OCI-LY1 (cell line): ENCODE measurements around the gene CTIF.

Experiments
- H2AFZ ChIP-seq: fragments of 200-600 bp; sonication (generic), shearing (Covaris generic); 2 replicates; pipeline ENCODE4 v1.6.0; 2014; ENCODE audit warnings: antibody characterized with exemption, mild to moderate bottlenecking, low read length
- H3F3A ChIP-seq: fragments of 200-600 bp; sonication (generic), shearing (Covaris generic); 2 replicates; pipeline ENCODE4 v1.6.0; 2014; ENCODE audit warnings: mild to moderate bottlenecking, antibody characterized with exemption, low read length, moderate library complexity; ENCODE audit not compliant: insufficient read depth
- H3K27ac ChIP-seq: fragments of 200-600 bp; sonication (generic); 2 replicates; pipeline ENCODE4 v1.5.1; 2014; ENCODE audit warnings: low read length, mixed run types, mild to moderate bottlenecking, low read depth; ENCODE audit not compliant: poor library complexity, severe bottlenecking
- H3K27me3 ChIP-seq: fragments of 200-600 bp; sonication (generic); 2 replicates; pipeline ENCODE4 v1.6.0; 2014; ENCODE audit warnings: antibody characterized with exemption, mild to moderate bottlenecking, low read length, moderate library complexity; ENCODE audit not compliant: insufficient read depth
- H3K36me3 ChIP-seq: fragments of 200-600 bp; sonication (generic); 2 replicates; pipeline ENCODE4 v1.6.1; 2014; ENCODE audit warnings: mild to moderate bottlenecking, antibody characterized with exemption, low read length, moderate library complexity, mixed read lengths; ENCODE audit not compliant: insufficient read depth
- H3K4me1 ChIP-seq: fragments of 200-600 bp; sonication (generic); 2 replicates; pipeline ENCODE4 v1.5.1; 2014; ENCODE audit warnings: mild to moderate bottlenecking, low read length, moderate library complexity; ENCODE audit not compliant: insufficient read depth, severe bottlenecking
- H3K4me2 ChIP-seq: fragments of 200-600 bp; sonication (generic), shearing (Covaris generic); 2 replicates; pipeline ENCODE4 v1.6.1; 2014; ENCODE audit warnings: low read length
- H3K4me3 ChIP-seq: fragments of 200-600 bp; sonication (generic); 2 replicates; pipeline ENCODE4 v1.5.1; 2014; ENCODE audit warnings: low read length, low read depth, mild to moderate bottlenecking, mixed read lengths; ENCODE audit not compliant: poor library complexity, severe bottlenecking
- H3K79me2 ChIP-seq: fragments of 200-600 bp; shearing (Covaris generic); 2 replicates; pipeline ENCODE4 v1.6.1; 2016; ENCODE audit warnings: mixed run types, low read length, mixed read lengths; ENCODE audit not compliant: insufficient read depth
- H3K9ac ChIP-seq: fragments of 200-600 bp; sonication (generic), shearing (Covaris generic); 2 replicates; pipeline ENCODE4 v1.6.1; 2014; ENCODE audit warnings: mild to moderate bottlenecking, low read length, mixed read lengths
- H3K9me2 ChIP-seq: fragments of 200-600 bp; sonication (generic), shearing (Covaris generic); 2 replicates; pipeline ENCODE4 v1.6.1; 2014; ENCODE audit warnings: low read depth, mild to moderate bottlenecking, low read length, mixed read lengths
- H3K9me3 ChIP-seq: fragments of 200-600 bp; shearing (Covaris generic); 2 replicates; pipeline ENCODE4 v1.6.1; 2014; ENCODE audit warnings: low read length, mixed read lengths
- H4K20me1 ChIP-seq: fragments of 200-600 bp; sonication (generic), shearing (Covaris generic); 2 replicates; pipeline ENCODE4 v1.6.0; 2016; ENCODE audit warnings: mild to moderate bottlenecking, low read length; ENCODE audit not compliant: insufficient read depth
- EZH2 ChIP-seq: fragments of 200-600 bp; sonication (generic), shearing (Covaris generic); IDR thresholded peaks from 2 replicates; pipeline ENCODE4 v1.8.0; 2017; ENCODE audit warnings: borderline replicate concordance, mixed run types, mild to moderate bottlenecking, antibody characterized with exemption, low read length, moderate library complexity, mixed read lengths
- TF ChIP-seq, protein P1 (sequence below): fragments of 200-600 bp; sonication (generic), shearing (Covaris generic); IDR thresholded peaks from 2 replicates; pipeline ENCODE4 v1.5.1; 2017; ENCODE audit warnings: mild to moderate bottlenecking, antibody characterized with exemption, low read length, moderate library complexity, mixed read lengths

CTIF gene

GRCh38 chr18:48683661-48684060 is 144.8 kb downstream of the CTIF start:
- Histone ChIP-seq H3K9ac (no peak overlapping the region), H4K20me1 (no peaks in the 10 kb centered on the region), H3K79me2 (no peaks in the 10 kb centered on the region), H3K4me3 (no peak overlapping the region), H3K9me3 (no peaks in the 10 kb centered on the region), H3K36me3 (no peaks in the 10 kb centered on the region), H2AFZ (no peak overlapping the region), H3K27ac (no peak overlapping the region), H3K4me2 (no peak overlapping the region), H3K9me2 (no peaks in the 10 kb centered on the region), H3K4me1 (no peaks in the 10 kb centered on the region), H3F3A (no peaks in the 10 kb centered on the region), H3K27me3 (no peaks in the 10 kb centered on the region)
- no peak for TF ChIP-seq EZH2
- TF ChIP-seq, protein P1, sequence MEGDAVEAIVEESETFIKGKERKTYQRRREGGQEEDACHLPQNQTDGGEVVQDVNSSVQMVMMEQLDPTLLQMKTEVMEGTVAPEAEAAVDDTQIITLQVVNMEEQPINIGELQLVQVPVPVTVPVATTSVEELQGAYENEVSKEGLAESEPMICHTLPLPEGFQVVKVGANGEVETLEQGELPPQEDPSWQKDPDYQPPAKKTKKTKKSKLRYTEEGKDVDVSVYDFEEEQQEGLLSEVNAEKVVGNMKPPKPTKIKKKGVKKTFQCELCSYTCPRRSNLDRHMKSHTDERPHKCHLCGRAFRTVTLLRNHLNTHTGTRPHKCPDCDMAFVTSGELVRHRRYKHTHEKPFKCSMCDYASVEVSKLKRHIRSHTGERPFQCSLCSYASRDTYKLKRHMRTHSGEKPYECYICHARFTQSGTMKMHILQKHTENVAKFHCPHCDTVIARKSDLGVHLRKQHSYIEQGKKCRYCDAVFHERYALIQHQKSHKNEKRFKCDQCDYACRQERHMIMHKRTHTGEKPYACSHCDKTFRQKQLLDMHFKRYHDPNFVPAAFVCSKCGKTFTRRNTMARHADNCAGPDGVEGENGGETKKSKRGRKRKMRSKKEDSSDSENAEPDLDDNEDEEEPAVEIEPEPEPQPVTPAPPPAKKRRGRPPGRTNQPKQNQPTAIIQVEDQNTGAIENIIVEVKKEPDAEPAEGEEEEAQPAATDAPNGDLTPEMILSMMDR, result no peak

DNA sequence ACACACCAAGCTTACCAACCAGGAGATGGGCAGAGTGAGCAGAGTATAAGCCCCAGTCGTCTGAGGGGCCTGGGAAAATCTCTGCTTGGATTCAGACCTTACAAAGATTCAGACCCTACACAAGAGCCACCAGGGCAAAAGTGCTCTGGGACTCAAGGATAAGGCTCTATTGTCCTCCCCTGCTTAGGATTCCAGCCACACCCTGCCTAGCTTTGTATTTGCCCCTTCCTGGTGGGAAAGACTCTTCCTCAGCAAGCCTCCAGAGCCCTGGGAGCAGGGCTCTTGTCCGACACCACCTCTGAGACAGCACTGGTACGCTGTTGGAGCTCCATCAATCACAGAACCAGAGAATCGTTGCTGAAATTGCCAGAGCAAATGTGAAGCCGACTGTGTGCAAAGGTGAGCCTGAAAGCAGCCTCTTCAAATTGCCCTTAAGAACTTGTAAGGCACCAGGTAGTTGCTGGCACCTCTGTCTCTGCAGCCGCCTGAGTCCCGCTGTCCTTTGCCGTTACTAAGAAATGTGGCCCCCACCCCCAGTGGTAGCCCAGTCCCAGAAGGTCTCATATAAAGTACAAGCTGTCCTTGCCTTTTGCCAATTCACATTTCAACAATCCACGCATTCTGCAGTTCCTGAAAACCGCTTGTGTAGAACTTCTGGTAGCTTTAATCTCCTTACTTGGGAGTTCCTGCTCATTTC is 148.7 kb downstream of the CTIF start:
- H3K9ac ChIP-seq, result no peak overlapping the region
- H3F3A ChIP-seq, result no peaks in the 10 kb centered on the region
- TF ChIP-seq, protein P1, result no peak
- TF ChIP-seq EZH2, result no peak
- no peaks in the 10 kb centered on the region for H3K79me2 ChIP-seq
- H3K4me1 ChIP-seq, result no peaks in the 10 kb centered on the region
- H3K27me3 ChIP-seq, result no peaks in the 10 kb centered on the region
- H3K27ac ChIP-seq, result no peak overlapping the region
- H2AFZ ChIP-seq, result no peak overlapping the region
- no peaks in the 10 kb centered on the region for H3K9me2 ChIP-seq
- no peaks in the 10 kb centered on the region for H4K20me1 ChIP-seq
- H3K36me3 ChIP-seq, result no peaks in the 10 kb centered on the region
- H3K4me3 ChIP-seq, result no peak overlapping the region
- H3K9me3 ChIP-seq, result no peaks in the 10 kb centered on the region
- no peak overlapping the region for H3K4me2 ChIP-seq

DNA sequence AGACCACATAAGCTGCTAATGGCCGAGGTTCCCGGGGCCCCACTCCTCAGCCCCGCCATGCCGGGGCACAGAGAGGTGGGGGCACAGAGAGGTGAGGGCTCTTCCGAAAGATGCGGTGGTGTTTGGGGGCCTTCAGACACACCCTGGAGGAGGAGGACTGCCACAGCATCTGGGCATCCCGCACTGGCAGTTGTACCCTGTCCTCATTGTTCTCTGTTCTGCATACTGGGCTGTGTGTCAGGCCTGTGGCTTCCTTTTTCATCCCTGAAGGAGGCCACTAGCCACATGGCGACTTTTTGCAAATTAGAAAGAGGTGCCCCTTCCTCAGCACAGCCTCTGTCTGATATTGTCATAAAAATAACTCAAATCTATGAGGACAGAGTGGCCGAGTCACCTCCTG is 150.1 kb downstream of the CTIF start:
- Histone ChIP-seq H2AFZ (no peak overlapping the region), H3K27ac (no peak overlapping the region), H3K9me3 (no peaks in the 10 kb centered on the region), H3K27me3 (no peaks in the 10 kb centered on the region), H3K36me3 (no peaks in the 10 kb centered on the region), H3K4me1 (no peaks in the 10 kb centered on the region), H3F3A (no peaks in the 10 kb centered on the region), H3K79me2 (no peaks in the 10 kb centered on the region), H3K4me2 (no peak overlapping the region), H3K9me2 (no peaks in the 10 kb centered on the region), H4K20me1 (no peaks in the 10 kb centered on the region), H3K9ac (no peak overlapping the region), H3K4me3 (no peak overlapping the region)
- TF ChIP-seq, protein P1, result no peak
- TF ChIP-seq EZH2, result no peak
